GM12874 (cell line): Measurements from ENCODE around the gene HEG1.

Experiments used
- TF ChIP-seq, protein P1 (sequence below): IDR thresholded peaks from 2 replicates; pipeline ENCODE4 v1.5.1; 2011; ENCODE audit warnings: low read depth, mild to moderate bottlenecking, control low read depth, low read length, moderate library complexity; ENCODE audit not compliant: insufficient read depth

HEG1 gene

DNA sequence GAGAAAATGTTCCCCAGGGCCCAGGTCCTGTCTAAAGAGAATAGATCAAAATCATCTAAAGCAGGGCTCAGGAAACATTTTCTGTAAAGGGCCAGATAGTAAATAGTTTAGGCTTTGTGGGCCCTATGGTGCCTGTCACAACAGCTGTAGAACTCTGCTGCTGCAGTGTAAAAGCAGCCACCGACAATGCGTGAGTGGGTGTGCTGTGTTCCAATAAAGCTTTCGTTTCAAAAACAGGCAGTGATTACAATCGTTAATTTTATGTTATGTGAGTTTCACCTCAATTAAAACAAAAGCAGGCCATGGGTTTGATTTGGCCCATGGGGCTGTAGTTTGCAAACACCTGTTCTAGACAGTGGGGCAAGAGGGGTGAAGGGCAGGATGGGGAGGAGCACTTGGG is 12.5 kb upstream of the HEG1 start:
- TF ChIP-seq, protein P1, sequence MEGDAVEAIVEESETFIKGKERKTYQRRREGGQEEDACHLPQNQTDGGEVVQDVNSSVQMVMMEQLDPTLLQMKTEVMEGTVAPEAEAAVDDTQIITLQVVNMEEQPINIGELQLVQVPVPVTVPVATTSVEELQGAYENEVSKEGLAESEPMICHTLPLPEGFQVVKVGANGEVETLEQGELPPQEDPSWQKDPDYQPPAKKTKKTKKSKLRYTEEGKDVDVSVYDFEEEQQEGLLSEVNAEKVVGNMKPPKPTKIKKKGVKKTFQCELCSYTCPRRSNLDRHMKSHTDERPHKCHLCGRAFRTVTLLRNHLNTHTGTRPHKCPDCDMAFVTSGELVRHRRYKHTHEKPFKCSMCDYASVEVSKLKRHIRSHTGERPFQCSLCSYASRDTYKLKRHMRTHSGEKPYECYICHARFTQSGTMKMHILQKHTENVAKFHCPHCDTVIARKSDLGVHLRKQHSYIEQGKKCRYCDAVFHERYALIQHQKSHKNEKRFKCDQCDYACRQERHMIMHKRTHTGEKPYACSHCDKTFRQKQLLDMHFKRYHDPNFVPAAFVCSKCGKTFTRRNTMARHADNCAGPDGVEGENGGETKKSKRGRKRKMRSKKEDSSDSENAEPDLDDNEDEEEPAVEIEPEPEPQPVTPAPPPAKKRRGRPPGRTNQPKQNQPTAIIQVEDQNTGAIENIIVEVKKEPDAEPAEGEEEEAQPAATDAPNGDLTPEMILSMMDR = no peak

GRCh38 chr3:125067225-125067624 is 11.4 kb upstream of the HEG1 start:
- TF ChIP-seq, protein P1 = no peak

- TF ChIP-seq, protein P1 = no peak
These were observed 7.3 kb upstream of the HEG1 start for GRCh38 chr3:125062904-125063618.

GRCh38 chr3:125061646-125062045 is 5.8 kb upstream of the HEG1 start:
- TF ChIP-seq, protein P1 = no peak

DNA sequence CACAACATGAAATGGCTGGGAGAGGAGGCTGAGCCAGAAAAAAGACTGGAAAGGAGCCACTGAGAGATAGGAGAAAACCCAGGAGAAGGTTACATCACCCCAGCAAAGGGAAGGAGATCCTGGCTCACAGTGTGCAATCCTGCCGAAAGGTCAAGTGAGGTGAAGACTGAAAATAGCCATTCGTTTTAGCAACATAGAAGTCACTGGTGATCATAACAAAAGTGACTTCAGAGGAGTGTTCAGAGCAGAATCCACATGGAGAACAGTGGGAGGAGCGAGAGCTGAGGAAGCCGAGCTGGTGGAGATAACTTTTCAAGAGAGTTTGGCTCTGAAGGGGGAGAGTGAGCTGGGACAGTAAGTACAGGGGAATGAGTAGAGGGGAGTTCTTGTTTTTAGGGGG is 5.4 kb upstream of the HEG1 start:
- TF ChIP-seq, protein P1 = no peak

DNA sequence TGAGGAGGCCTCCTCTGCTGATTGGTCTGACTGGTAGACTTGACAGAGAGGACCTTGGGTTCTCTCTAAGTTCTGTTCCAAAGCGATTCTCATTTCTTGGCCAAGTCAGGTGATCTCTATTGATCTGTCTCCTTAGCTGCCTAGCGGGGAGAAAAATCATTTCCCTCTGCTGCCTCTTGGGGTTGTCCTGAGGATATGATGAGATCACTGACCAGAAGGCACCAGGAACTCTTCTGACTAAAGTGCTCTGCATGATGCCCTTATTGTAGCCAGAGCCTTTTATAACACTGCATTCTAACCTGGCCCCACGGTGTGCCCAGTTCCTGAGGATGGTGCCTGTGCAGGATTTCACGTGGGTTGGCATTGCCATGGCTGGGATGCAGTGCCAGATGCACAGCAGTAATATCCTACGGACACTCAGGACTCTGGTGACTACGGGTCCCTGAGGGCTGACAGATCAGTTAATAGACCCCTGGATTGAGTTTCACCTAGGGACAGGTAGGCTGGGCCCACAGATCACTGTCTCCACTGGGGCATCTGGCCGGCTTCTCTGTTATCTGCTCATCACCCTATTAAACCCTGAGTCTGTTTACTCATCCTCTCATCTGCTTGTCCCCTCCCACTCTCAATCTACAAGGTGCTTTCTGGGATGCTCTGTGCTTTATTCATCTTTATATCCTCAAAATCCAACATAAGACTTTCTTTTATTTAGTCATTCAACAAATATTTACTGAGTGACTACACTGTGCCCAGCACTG is 3.9 kb upstream of the HEG1 start:
- TF ChIP-seq, protein P1 = no peak

DNA sequence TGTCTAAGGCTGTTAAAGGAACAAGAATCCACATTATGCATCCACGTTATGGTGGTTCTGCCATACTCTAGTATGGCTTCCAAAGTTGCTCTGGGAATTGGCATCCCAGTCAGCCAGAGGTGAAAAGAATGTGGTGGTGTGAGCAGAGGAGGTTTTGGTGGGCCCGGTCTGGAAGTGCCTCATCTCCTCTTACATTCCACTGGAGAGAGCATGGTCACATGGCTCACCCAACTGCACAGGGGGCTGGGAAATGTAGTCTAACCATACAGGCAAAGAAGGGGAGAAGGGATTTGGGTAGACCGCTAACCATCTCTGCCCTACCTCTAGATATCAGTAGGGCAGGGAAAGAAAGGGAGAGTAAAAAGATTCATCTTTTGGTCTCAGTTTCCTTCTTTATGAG is 3.2 kb upstream of the HEG1 start:
- TF ChIP-seq, protein P1 = no peak
